HG02759 (cell line): ENCODE data around the gene NCF4.

Experiments
- ATAC-seq: cut with Tn5 transposase; IDR thresholded peaks from one replicate; pipeline ENCODE4 v1.9.1; 2021; ENCODE audit warnings: mild to moderate bottlenecking, moderate library complexity; ENCODE audit not compliant: unreplicated experiment

The NCF4 gene

DNA sequence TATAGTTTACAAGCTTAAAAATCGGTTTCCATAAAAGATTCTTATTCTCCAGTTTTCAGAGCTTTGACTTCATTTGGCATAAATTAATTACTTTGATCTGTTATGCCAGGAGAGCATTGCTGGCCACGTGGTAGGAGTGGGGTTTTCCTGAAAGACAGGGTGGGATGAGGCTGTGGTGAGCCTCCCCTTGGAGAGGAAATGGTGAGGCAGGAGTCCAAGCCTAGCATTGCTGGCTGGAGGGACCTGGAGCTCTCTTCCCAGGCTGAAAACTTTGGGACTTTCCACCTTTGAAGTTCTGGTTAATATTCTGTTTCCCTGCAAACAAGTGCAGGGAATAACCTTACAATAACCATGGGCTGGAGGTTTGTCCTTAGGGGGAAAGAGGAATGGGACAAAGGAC is 31.5 kb downstream of the NCF4 start:
- ATAC-seq, result no peak

DNA sequence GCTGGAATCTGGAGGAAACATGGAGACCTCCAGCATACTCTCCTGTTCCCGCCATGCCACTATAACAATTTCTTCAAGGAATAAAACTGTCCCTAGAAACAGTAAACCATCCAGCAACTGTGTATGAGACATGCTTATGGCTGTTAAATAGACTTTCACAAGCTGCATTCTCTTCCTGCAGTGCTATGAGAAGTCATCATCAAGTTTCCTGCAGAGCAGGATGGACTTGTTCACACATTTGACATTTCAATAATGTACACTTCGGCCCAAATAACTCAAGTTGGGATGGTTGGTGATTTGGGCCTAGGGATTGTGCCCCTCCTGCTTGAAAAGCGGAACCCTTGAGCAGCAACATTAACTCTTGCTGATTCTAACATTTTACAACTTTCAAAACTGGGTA is 32.5 kb downstream of the NCF4 start:
- ATAC-seq, result no peak

DNA sequence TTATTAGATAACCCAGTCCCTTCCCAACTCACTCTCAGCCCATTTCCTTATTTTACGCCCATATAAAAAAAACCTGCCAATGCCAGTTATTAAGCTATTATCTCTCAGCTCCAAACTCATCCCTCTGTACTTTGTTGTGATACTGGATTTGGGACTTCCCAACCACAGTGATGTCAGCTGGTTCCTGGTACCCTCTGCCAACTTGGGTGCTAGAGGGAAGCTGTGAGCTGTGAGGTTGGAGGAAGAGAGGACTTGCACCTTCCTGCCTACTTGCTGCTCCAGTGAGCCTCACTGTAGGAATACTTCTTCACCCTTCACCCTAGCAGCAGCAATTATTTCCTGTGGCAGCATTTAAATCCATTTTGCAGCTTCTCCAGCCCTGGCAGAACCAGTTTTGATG is 33.5 kb downstream of the NCF4 start:
- ATAC-seq, result no peak

- no peak for ATAC-seq
Measured at GRCh38 chr22:36897611-36898010, 36.8 kb downstream of the NCF4 start.

DNA sequence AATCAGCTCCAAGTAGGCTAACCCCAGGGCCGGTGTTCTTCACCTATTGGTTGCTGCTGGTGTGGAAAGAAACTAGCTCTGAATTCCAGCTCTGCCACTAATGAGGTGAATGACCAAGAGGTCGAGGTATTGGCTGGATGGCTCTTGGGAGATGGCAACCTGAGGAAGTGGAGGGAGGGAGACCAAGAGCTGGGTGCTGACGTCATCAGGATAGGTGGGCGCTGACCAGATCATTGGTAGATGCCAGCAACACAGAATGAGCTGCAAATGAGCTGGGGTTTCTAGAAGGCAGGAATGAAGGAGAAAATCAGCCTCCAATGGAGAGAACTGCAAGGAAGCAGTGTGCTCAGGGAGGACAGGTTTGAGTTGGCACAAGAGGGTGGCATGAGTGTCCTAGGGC is 37.9 kb downstream of the NCF4 start:
- no peak for ATAC-seq

GRCh38 chr22:36899498-36899897 is 38.7 kb downstream of the NCF4 start:
- ATAC-seq, result no peak

DNA sequence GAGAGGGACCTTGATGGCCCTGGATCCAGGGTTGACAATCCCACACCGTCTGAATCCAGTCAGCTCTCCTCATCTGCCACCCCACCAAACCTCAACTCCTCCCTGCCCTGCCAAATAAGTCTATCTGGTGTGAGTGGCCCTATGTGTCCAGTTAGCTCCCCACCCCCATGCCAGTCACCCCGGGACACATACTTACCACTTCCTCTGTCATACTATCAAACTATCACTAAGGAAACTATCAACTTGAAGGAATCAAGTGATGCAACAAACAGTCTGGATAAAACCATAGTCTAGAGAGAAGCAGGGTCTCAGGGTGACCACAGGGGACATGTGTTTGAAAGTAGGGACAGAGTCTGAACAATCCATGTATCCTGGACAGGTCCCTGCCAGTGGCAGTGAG is 39.4 kb downstream of the NCF4 start:
- no peak for ATAC-seq

- ATAC-seq, result no peak
Measured at GRCh38 chr22:36900880-36901279, 40.1 kb downstream of the NCF4 start.

- ATAC-seq, result peak; percentile 81
Measured at GRCh38 chr22:36901411-36902142, 40.8 kb downstream of the NCF4 start.

GRCh38 chr22:36902143-36902926 is 41.5 kb downstream of the NCF4 start:
- no peak for ATAC-seq

DNA sequence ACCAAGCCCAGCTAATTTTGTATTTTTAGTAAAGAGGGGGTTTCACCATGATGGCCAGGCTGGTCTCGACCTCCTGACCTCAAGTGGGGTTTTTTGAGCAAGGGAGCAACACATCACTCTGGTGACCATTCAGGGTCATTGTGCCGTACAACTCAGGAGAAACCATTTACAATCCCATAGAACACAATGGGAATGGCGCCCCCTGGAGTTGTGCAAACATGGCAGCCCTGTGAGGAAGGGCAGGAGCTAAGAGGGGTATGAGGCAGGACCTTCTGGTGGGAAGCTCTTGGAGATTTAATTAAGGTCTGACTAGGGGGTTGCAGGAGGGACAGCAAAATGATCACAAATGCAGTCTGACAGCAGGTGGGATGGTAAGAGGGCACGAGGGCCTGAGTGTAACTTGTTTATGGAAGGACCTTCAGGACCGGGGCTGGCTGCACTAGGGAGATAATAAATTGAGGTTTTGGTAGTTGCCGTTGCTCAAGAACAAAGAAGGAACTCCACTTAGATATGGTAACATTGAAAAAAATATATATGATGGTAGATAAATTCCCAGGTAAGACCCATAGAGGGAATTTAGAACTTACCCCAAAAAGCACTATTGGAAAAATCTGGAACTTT is 43.6 kb downstream of the NCF4 start:
- ATAC-seq, result no peak

DNA sequence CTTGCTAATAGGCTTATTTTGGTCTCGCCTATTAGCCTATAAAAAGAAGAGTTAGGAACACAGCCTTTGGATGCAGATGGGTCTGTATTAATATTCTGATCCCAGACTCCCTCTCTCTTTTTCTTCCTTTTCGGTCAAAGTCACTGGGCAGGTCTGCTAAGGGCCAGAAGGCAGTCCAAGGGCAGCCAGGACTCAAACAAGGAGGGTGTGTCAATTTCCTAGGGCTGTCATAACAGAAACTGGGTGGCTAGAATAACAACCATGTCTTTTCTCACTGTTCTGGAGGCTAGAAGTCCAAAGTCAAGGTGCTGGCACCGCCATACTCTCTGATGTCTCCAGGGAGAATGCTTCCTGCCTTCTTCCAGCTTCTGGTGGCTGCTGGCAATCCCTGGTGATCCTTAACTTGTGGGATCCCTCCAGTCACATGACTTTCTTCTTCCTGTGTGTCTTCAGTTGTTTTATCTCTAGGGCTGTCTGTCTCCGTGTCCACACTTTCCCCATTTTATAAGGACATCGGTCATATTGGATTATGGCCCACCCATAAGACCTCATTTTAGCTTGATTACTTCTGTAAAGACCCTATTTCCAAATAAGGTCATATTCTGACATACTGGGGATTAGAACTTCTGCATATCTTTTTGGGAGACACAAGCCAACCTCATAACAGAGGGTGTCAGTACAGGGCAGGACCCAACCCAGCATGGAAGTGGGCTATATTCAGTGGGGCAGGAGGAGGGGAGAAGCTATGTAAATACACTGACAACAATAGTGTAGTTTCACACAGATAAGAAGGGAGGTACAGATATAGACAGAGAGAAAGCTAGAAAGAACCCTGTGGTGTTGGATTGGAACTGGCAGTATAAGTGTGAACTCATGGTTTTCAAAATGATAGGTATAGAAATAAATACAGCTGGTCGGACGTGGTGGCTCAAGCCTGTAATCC is 46.7 kb downstream of the NCF4 start:
- no peak for ATAC-seq

GRCh38 chr22:36910461-36910860 is 49.7 kb downstream of the NCF4 start:
- ATAC-seq, result no peak

GRCh38 chr22:36911887-36912661 is 51.3 kb downstream of the NCF4 start:
- ATAC-seq, result no peak

DNA sequence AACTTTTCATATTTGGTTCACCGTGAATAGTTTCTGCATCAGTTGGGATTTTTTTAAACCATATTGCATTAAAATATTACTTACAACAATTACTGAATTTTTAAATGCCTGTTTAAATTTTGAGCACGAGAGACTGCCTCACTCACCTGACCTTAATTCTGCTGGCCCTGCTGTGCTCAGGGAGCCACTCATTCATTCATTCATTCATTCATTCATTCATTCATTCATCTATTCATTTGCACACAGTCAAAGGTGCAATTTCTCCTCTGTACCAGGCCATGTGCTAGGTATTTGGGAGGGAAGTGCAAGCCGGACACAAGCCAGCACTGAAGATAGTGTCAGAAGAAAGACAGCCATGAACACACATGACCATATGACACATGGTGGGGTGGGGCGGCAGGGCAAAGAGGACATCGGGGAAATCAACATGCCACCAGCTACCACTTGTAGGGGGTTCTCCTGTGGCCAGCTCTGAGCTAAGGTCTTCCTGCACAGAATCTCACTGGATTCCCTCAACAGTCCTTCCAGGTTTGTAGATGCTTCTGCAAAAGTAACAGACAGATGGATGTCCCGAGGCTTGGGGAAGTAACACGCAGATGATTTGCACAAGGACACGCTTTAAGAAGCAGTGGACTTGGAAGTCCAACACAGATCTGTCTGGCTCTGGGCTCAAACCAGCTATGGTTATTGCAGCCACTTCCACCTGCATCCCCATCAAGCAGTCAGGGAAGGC is 52.1 kb downstream of the NCF4 start:
- no peak for ATAC-seq

GRCh38 chr22:36913427-36914389 is 52.9 kb downstream of the NCF4 start, which contains the start of gene CSF2RB:
TSS of gene CSF2RB (plus strand) at chr22:36913628. CDS start at chr22:36922208, 8,580 bp downstream.
- no peak for ATAC-seq

- no peak for ATAC-seq
Measured at GRCh38 chr22:36914390-36914752, 53.6 kb downstream of the NCF4 start.

GRCh38 chr22:36916034-36916433 is 55.2 kb downstream of the NCF4 start:
- ATAC-seq, result no peak
